Measurements from ENCODE around the gene NDFIP2.
"Not testable (repeated sequence)": the region's sequence is repeated elsewhere in the genome, so short reads cannot be mapped to it uniquely, and the experiment has no call there.

The NDFIP2 gene

GRCh38 chr13:79560954-79561353 lies 80.0 kb downstream of the NDFIP2 start:
- no peak for DNase-seq (ENCODE audit: extremely low spot score)
- CTCF ChIA-PET, result interaction anchor here (1.2 kb wide), 1 partner anchor 137 kb away, joined by 5 read pairs; no protein-coding TSS in a partner anchor
- POLR2A ChIA-PET, result no interaction called here
- TF ChIP-seq ZNF384 (IDR thresholded peaks at IDR 0.05) (no peak), SP1 (IDR thresholded peaks at IDR 0.05) (no peak), HDGF (IDR thresholded peaks at IDR 0.05; ENCODE audit: borderline replicate concordance) (no peak), ARNT (IDR thresholded peaks at IDR 0.05) (no peak), FOXM1 (IDR thresholded peaks at IDR 0.05; ENCODE audit: borderline replicate concordance) (no peak), LEF1 (IDR thresholded peaks at IDR 0.05; ENCODE audit: borderline replicate concordance) (no peak), NFRKB (IDR thresholded peaks at IDR 0.05) (no peak), L3MBTL2 (conservative IDR thresholded peaks at IDR 0.05) (no peak), FOXA1 (IDR thresholded peaks at IDR 0.05) (no peak), CTBP1 (IDR thresholded peaks at IDR 0.05; ENCODE audit: borderline replicate concordance) (no peak), BHLHE40 (IDR thresholded peaks at IDR 0.05; ENCODE audit: borderline replicate concordance) (no peak), ELF4 (IDR thresholded peaks at IDR 0.05) (no peak), TARDBP (IDR thresholded peaks at IDR 0.05) (no peak)

- no peak for DNase-seq (ENCODE audit: extremely low spot score)
- ChIA-PET POLR2A (no interaction called here), CTCF (no interaction called here)
- no peak for TF ChIP-seq L3MBTL2 (conservative IDR thresholded peaks at IDR 0.05)
Measured at GRCh38 chr13:79562557-79562956, 81.6 kb downstream of the NDFIP2 start.

- POLR2A ChIA-PET, result no interaction called here
- DNase-seq (ENCODE audit: extremely low spot score), result no peak
- TF ChIP-seq BHLHE40 (IDR thresholded peaks at IDR 0.05; ENCODE audit: borderline replicate concordance) (no peak), FOXM1 (IDR thresholded peaks at IDR 0.05; ENCODE audit: borderline replicate concordance) (no peak), FOXA1 (IDR thresholded peaks at IDR 0.05) (no peak), L3MBTL2 (conservative IDR thresholded peaks at IDR 0.05) (peak; percentile 17; the same call in 1 of the 2 replicates)
- CTCF ChIA-PET, result no interaction called here
Measured at GRCh38 chr13:79566118-79566517, 85.2 kb downstream of the NDFIP2 start.

GRCh38 chr13:79571147-79571546 lies 90.2 kb downstream of the NDFIP2 start:
- no peak for DNase-seq (ENCODE audit: extremely low spot score)
- ChIA-PET CTCF (no interaction called here), POLR2A (interaction anchor here (0.7 kb wide), 1 partner anchor 355 kb away, joined by 3 read pairs; no protein-coding TSS in a partner anchor)
- TF ChIP-seq TARDBP (IDR thresholded peaks at IDR 0.05), result no peak
- TF ChIP-seq FOXA1 (IDR thresholded peaks at IDR 0.05), result no peak
- TF ChIP-seq CTBP1 (IDR thresholded peaks at IDR 0.05; ENCODE audit: borderline replicate concordance), result no peak
- TF ChIP-seq ELF4 (IDR thresholded peaks at IDR 0.05), result no peak
- no peak for TF ChIP-seq SP1 (IDR thresholded peaks at IDR 0.05)
- TF ChIP-seq BHLHE40 (IDR thresholded peaks at IDR 0.05; ENCODE audit: borderline replicate concordance), result no peak
- TF ChIP-seq FOXK2 (IDR thresholded peaks at IDR 0.05), result no peak
- no peak for TF ChIP-seq SUZ12 (IDR thresholded peaks at IDR 0.05)
- TF ChIP-seq NFRKB (IDR thresholded peaks at IDR 0.05), result no peak
- no peak for TF ChIP-seq FOXM1 (IDR thresholded peaks at IDR 0.05; ENCODE audit: borderline replicate concordance)
- TF ChIP-seq ARNT (IDR thresholded peaks at IDR 0.05), result no peak

GRCh38 chr13:79573892-79574291 lies 92.9 kb downstream of the NDFIP2 start:
- POLR2A ChIA-PET; CTCF ChIA-PET; DNase-seq (ENCODE audit: extremely low spot score): not testable (repeated sequence)

GRCh38 chr13:79581870-79582315 lies 100.9 kb downstream of the NDFIP2 start:
- DNase-seq (ENCODE audit: extremely low spot score), result no peak
- POLR2A ChIA-PET, result no interaction called here
- CTCF ChIA-PET, result interaction anchor here (0.6 kb wide), 1 partner anchor 172 kb away, joined by 3 read pairs; no protein-coding TSS in a partner anchor
- TF ChIP-seq ARNT (IDR thresholded peaks at IDR 0.05) (no peak), PKNOX1 (IDR thresholded peaks at IDR 0.05) (no peak), SP1 (IDR thresholded peaks at IDR 0.05) (no peak), FOXM1 (IDR thresholded peaks at IDR 0.05; ENCODE audit: borderline replicate concordance) (no peak), CTBP1 (IDR thresholded peaks at IDR 0.05; ENCODE audit: borderline replicate concordance) (no peak), TARDBP (IDR thresholded peaks at IDR 0.05) (no peak), FOXA1 (IDR thresholded peaks at IDR 0.05) (no peak), ELF4 (IDR thresholded peaks at IDR 0.05) (no peak), LEF1 (IDR thresholded peaks at IDR 0.05; ENCODE audit: borderline replicate concordance) (no peak), ZNF384 (IDR thresholded peaks at IDR 0.05) (no peak), BHLHE40 (IDR thresholded peaks at IDR 0.05; ENCODE audit: borderline replicate concordance) (no peak), HDGF (IDR thresholded peaks at IDR 0.05; ENCODE audit: borderline replicate concordance) (no peak), L3MBTL2 (conservative IDR thresholded peaks at IDR 0.05) (no peak), SUZ12 (IDR thresholded peaks at IDR 0.05) (no peak), FOXK2 (IDR thresholded peaks at IDR 0.05) (no peak), NFRKB (IDR thresholded peaks at IDR 0.05) (no peak)

- ChIA-PET POLR2A (no interaction called here), CTCF (no interaction called here)
- no peak for TF ChIP-seq ZNF384 (IDR thresholded peaks at IDR 0.05)
- no peak for TF ChIP-seq NFRKB (IDR thresholded peaks at IDR 0.05)
- TF ChIP-seq FOXA1 (IDR thresholded peaks at IDR 0.05), result no peak
- no peak for TF ChIP-seq SUZ12 (IDR thresholded peaks at IDR 0.05)
- no peak for TF ChIP-seq HDGF (IDR thresholded peaks at IDR 0.05; ENCODE audit: borderline replicate concordance)
- TF ChIP-seq L3MBTL2 (conservative IDR thresholded peaks at IDR 0.05), result no peak
- no peak for TF ChIP-seq CTBP1 (IDR thresholded peaks at IDR 0.05; ENCODE audit: borderline replicate concordance)
- no peak for TF ChIP-seq ELF4 (IDR thresholded peaks at IDR 0.05)
- no peak for TF ChIP-seq PKNOX1 (IDR thresholded peaks at IDR 0.05)
- TF ChIP-seq TARDBP (IDR thresholded peaks at IDR 0.05), result no peak
- no peak for TF ChIP-seq FOXM1 (IDR thresholded peaks at IDR 0.05; ENCODE audit: borderline replicate concordance)
- no peak for TF ChIP-seq FOXK2 (IDR thresholded peaks at IDR 0.05)
- DNase-seq (ENCODE audit: extremely low spot score), result no peak
Measured at GRCh38 chr13:79582896-79583295, 101.9 kb downstream of the NDFIP2 start.

Measured in HEK293T (cell line).